ENCODE results near the gene PAQR7.

The PAQR7 gene

GRCh38 chr1:25813734-25814471, 61.6 kb downstream of the PAQR7 start:
- DNase-seq: no peak

- no peak for DNase-seq
Observed at GRCh38 chr1:25813071-25813733, 62.3 kb downstream of the PAQR7 start.
